Upper lobe of left lung (tissue), 6 donors: ENCODE data around the gene SERP2. TPM values are rescaled to one million over a fixed set of nuclear protein-coding genes. Genes with fewer than 3 reads are reported as not detected.

Source experiments
- ATAC-seq, 2 donors: fragments of 200-7000 bp; cut with Tn5 transposase; one replicate each; pipeline ENCODE4 v1.9.1; 2022; ENCODE audit warnings: mild to moderate bottlenecking in 2 of 2, moderate library complexity in 2 of 2; ENCODE audit not compliant: low FRiP score in 2 of 2
- DNase-seq, 2 donors: peaks; one replicate each; pipeline ENCODE4 v3.0.0-alpha.2; 2019 to 2020
- H3K27ac ChIP-seq, 4 donors: fragments of 200-600 bp; sonication (generic); one replicate each; pipeline ENCODE4 v1.5.1; 2016 to 2019
- H3K27me3 ChIP-seq, 4 donors: fragments of 200-600 bp; sonication (generic); one replicate each; pipeline ENCODE4 v1.5.1; 2017 to 2019
- H3K36me3 ChIP-seq, 4 donors: fragments of 200-600 bp; sonication (generic); one replicate each; pipeline ENCODE4 v1.5.1; 2016 to 2019
- H3K4me1 ChIP-seq, 4 donors: fragments of 200-600 bp; sonication (generic); one replicate each; pipeline ENCODE4 v1.5.1; 2018 to 2019
- H3K4me3 ChIP-seq, 4 donors: fragments of 200-600 bp; sonication (generic); one replicate each; pipeline ENCODE4 v1.5.1; 2017 to 2019; ENCODE audit warnings: mild to moderate bottlenecking in 2 of 4, moderate library complexity in 1 of 4
- H3K9me3 ChIP-seq, 4 donors: fragments of 200-600 bp; sonication (generic); one replicate each; pipeline ENCODE4 v1.5.1; 2018 to 2019
- EP300 ChIP-seq, 4 donors: sonication (generic); formaldehyde crosslinking; IDR thresholded peaks; one replicate each; pipeline ENCODE4 v1.5.1; 2017; ENCODE audit warnings: antibody characterized with exemption in 4 of 4, control low read depth in 2 of 4
- POLR2A ChIP-seq, 4 donors: fragments of 450-650 bp; IDR thresholded peaks; one replicate each; pipeline ENCODE4 v1.5.1; 2016 to 2017; ENCODE audit warnings: antibody characterized with exemption in 4 of 4, mild to moderate bottlenecking in 2 of 4
- POLR2AphosphoS5 ChIP-seq, 2 donors: sonication (generic); formaldehyde crosslinking; IDR thresholded peaks; one replicate each; pipeline ENCODE4 v1.5.1; 2017; ENCODE audit warnings: antibody characterized with exemption in 2 of 2
- WGBS, 2 donors: methylation state at CpG; one replicate each; pipeline ENCODE4 v1.1.5; 2017 to 2018; 5-methylcytosine and 5-hydroxymethylcytosine counted together
- total RNA-seq, 6 donors: library from RNA; depleted of rRNA in 4 of 6; stranded (reverse); fragments of >200 nt in 4 of 6; gene quantifications; one replicate each; pipeline versions ENCODE4 v1.1.0 to v1.2.1, GENCODE V29; 2016 to 2021
- TF ChIP-seq, protein P1 (sequence below), 6 experiments: fragments of 450-650 bp in 4 of 6; fragments of 200-600 bp in 2 of 6; sonication (generic) in 2 of 6; IDR thresholded peaks; one replicate each; pipeline ENCODE4 v1.5.1; 2016 to 2019; ENCODE audit warnings: antibody characterized with exemption in 6 of 6
- donor health status: DM: no; HTN: no; CAD: no; lungs with moderate emphysema.
- donor health status: DM: no; HTN: yes; CAD: no; lungs with severe emphysema.

SERP2 gene
- total RNA-seq, 6 donors from 2014 or later = 0.89 to 27.2 (median 3.8) TPM

DNA sequence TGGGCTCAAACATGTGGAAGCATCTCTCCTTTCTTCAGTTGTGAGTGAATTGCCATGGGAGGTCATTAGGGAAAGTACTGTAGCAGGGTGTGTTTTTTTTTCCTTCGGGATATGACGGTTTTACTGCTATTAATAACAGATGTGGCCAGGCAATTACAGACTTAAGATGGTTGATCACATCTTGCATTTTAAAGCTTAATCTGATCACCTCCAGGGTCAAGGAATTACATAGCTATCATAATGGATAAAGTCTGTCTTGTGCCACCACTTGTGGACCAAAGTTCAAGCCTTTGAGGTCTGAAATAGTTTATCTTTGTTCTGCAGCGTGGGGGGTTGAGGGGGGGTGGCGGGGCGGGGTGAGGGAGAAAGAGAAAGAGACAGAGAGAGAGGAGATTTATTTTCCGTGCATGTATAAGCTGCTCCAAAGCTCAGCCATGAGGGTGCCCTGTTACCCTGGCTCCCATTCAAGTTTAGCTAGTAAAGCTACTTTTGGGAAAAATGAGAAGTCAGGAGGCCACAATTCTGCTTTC is 5.5 kb upstream of the SERP2 start:
- peaks cover 0 to 2% (median under 1%) of the 10 kb centered on the region in 4 donors for H3K4me1 ChIP-seq
- no peak overlapping the region for H3K4me3 ChIP-seq
- TF ChIP-seq EP300 (IDR thresholded peaks at IDR 0.05) = no peak
- TF ChIP-seq POLR2AphosphoS5 (IDR thresholded peaks at IDR 0.05) = no peak
- TF ChIP-seq, protein P1, sequence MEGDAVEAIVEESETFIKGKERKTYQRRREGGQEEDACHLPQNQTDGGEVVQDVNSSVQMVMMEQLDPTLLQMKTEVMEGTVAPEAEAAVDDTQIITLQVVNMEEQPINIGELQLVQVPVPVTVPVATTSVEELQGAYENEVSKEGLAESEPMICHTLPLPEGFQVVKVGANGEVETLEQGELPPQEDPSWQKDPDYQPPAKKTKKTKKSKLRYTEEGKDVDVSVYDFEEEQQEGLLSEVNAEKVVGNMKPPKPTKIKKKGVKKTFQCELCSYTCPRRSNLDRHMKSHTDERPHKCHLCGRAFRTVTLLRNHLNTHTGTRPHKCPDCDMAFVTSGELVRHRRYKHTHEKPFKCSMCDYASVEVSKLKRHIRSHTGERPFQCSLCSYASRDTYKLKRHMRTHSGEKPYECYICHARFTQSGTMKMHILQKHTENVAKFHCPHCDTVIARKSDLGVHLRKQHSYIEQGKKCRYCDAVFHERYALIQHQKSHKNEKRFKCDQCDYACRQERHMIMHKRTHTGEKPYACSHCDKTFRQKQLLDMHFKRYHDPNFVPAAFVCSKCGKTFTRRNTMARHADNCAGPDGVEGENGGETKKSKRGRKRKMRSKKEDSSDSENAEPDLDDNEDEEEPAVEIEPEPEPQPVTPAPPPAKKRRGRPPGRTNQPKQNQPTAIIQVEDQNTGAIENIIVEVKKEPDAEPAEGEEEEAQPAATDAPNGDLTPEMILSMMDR (IDR thresholded peaks at IDR 0.05) = no peak
- no peak for TF ChIP-seq POLR2A (IDR thresholded peaks at IDR 0.05)
- no peaks in the 10 kb centered on the region for H3K36me3 ChIP-seq
- ATAC-seq (no peak), DNase-seq (no peak)
- H3K9me3 ChIP-seq = no peaks in the 10 kb centered on the region
- no peaks in the 10 kb centered on the region for H3K27me3 ChIP-seq
- WGBS, 2 donors = 30 to 50% methylated on average over 6 of the region's 6 CpGs
- H3K27ac ChIP-seq = no peak overlapping the region

DNA sequence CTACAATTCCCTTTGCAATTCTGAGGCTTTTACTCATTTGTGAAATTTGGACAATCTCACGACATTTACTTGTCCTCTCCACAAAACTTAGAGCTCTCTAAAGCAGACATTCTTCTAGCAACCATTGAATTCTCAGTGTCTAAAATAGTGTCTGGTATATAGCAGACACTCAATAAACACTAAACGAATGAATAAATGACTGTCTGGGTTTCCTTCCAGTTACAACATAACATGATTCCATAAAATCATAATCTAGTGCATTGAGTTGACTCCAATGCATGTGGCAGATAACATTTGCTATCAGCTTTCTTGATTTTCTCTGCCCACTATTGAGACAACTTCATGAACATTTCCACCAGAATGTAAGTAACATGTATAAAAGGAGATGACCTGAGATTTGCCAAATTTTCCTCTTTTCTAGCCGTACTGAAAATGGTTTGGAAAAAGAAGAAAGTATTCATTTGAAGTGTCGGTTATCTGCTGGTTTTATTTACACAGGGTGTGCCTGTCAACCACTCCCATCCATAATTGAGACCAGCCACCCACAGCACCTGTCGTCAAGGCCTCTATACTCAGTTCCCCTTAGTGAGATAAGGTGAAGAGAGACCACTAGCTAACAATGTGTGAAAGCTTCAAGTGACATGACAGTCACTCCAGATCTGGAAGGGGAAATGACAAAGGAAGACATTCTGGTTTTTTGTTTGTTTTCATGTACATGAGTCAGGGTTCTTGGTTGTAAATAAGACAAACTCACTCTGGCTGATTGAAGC is 4.8 kb upstream of the SERP2 start:
- peaks cover 4 to 7% (median 5%) of the 10 kb centered on the region in 4 donors for H3K4me1 ChIP-seq
- no peak for ATAC-seq
- no peak overlapping the region for H3K27ac ChIP-seq
- no peak for DNase-seq
- no peak overlapping the region for H3K4me3 ChIP-seq
- TF ChIP-seq POLR2A (IDR thresholded peaks at IDR 0.05) (no peak), EP300 (IDR thresholded peaks at IDR 0.05) (no peak), POLR2AphosphoS5 (IDR thresholded peaks at IDR 0.05) (no peak)
- TF ChIP-seq, protein P1 (IDR thresholded peaks at IDR 0.05) = no peak
- H3K9me3 ChIP-seq = no peaks in the 10 kb centered on the region
- H3K36me3 ChIP-seq = no peaks in the 10 kb centered on the region
- 60 to 69% methylated on average over 5 of the region's 5 CpGs for WGBS, 2 donors
- peaks cover 0 to 6% (median 0%) of the 10 kb centered on the region in 4 donors for H3K27me3 ChIP-seq

DNA sequence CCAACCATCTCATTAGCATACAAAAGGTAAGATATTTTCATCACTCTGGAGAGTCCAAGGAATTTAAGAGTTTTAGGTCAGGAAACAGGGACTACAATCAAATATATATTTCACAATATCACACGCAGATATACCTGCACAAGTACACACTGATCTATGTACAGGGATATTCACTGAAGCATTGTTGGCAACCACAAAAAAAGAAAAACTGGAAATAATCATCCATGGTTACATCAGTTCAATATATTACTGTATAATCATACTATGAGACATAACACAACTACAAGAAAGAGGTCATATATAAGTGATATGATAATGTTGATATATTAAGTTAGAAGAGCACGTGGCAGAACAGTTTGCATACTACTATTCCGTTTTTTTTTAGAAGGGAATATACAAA is 2.2 kb upstream of the SERP2 start:
- H3K9me3 ChIP-seq = no peaks in the 10 kb centered on the region
- TF ChIP-seq, protein P1 (IDR thresholded peaks at IDR 0.05) = no peak
- no peak for TF ChIP-seq POLR2AphosphoS5 (IDR thresholded peaks at IDR 0.05)
- H3K27ac ChIP-seq = no peak overlapping the region
- WGBS, 2 donors = 85 to 87% methylated on average over 3 of the region's 3 CpGs
- H3K27me3 ChIP-seq = peaks cover 0 to 10% (median 0%) of the 10 kb centered on the region in 4 donors
- ATAC-seq (no peak), DNase-seq (no peak)
- peaks cover 4 to 12% (median 5%) of the 10 kb centered on the region in 4 donors for H3K4me1 ChIP-seq
- H3K36me3 ChIP-seq = no peaks in the 10 kb centered on the region
- no peak overlapping the region for H3K4me3 ChIP-seq

DNA sequence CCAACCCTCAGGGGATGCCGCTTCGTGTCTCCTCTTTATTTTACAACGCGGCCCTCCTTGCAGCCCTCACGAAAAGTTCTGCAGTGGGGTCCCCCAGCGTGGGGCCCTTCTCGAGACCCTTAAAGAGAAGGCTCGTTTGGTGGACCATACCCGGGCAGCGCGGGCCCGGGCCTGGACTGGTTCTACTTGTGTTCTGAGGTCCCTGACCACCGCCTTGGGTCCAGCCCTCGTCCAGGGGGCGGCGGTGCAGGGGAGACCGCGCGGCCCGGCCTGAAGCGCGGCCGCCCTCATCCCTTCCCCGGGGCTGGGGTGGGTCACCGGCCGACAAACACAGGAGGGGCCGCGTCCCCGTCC is 400 bp upstream of the SERP2 start:
- Histone ChIP-seq H3K9me3 (no peaks in the 10 kb centered on the region), H3K4me1 (peaks cover 4 to 12% (median 5%) of the 10 kb centered on the region in 4 donors), H3K27me3 (peaks cover 0 to 10% (median 0%) of the 10 kb centered on the region in 4 donors), H3K36me3 (no peaks in the 10 kb centered on the region), H3K4me3 (peak overlapping the region; percentile 8 to 70 (median 56)), H3K27ac (peak overlapping the region in 2 of 4 donors; percentile 58 to 65)
- 65 to 74% methylated on average over 10 to 24 of the region's 29 CpGs for WGBS, 2 donors
- DNase-seq = no peak
- TF ChIP-seq, protein P1 (IDR thresholded peaks at IDR 0.05) = no peak
- no peak for TF ChIP-seq EP300 (IDR thresholded peaks at IDR 0.05)
- no peak for TF ChIP-seq POLR2AphosphoS5 (IDR thresholded peaks at IDR 0.05)
- no peak for TF ChIP-seq POLR2A (IDR thresholded peaks at IDR 0.05)
- ATAC-seq = peak in 1 of 2 donors; percentile 44
